Muscle of back (tissue), 13 donors: Measurements from ENCODE around the gene ALAS1. TPM values are rescaled to one million over a fixed set of nuclear protein-coding genes. Genes with fewer than 3 reads are reported as not detected.
A peak's percentile ranks its signal among the peaks of the same experiment; 100 is the strongest.
"Not testable (repeated sequence)": the region's sequence is repeated elsewhere in the genome, so short reads cannot be mapped to it uniquely, and the experiment has no call there.

ENCODE experiments used
- DNase-seq, 3 donors: peaks; one replicate each; pipeline versions ENCODE4 v3.0.0 to v3.0.0-alpha.2; 2013
- long read RNA-seq, 9 donors: transcript quantifications; one replicate each; lab custom pipeline, GENCODE V29; 2026
- polyA plus RNA-seq, 10 donors: library from polyadenylated mRNA; unstranded; fragments of 120-200 nt; gene quantifications; one replicate each; pipeline ENCODE4 v1.2.1, GENCODE V29; 2013; ENCODE audit not compliant: insufficient read length in 10 of 10

The ALAS1 gene
- 10 to 100 TPM; 28.5 to 32.5 (median 29.3) TPM for polyA plus RNA-seq
- long read RNA-seq, donor 1, partial matches to known transcripts = 10 of 17 reads
- long read RNA-seq, donor 1, other reads (novel, unspliced or antisense) = 0 of 17 reads
- long read RNA-seq, donor 2, partial matches to known transcripts = 0 of 9 reads
- long read RNA-seq, donor 2, other reads (novel, unspliced or antisense) = 0 of 9 reads
- long read RNA-seq, donor 3 = 0 reads
- long read RNA-seq, donor 4, partial matches to known transcripts = 0 of 4 reads
- long read RNA-seq, donor 4, other reads (novel, unspliced or antisense) = 0 of 4 reads
- long read RNA-seq, donor 5, partial matches to known transcripts = 5 of 6 reads
- long read RNA-seq, donor 5, other reads (novel, unspliced or antisense) = 0 of 6 reads
- long read RNA-seq, donor 6, transcript ALAS1-204 (11 exons, 2,125 nt) = major isoform, 10 of 16 reads
- long read RNA-seq, donor 6, partial matches to known transcripts = 6 of 16 reads
- long read RNA-seq, donor 6, other reads (novel, unspliced or antisense) = 0 of 16 reads
- long read RNA-seq, donor 7, partial matches to known transcripts = 0 of 2 reads
- long read RNA-seq, donor 7, other reads (novel, unspliced or antisense) = 0 of 2 reads
- long read RNA-seq, donor 8, partial matches to known transcripts = 0 of 4 reads
- long read RNA-seq, donor 8, other reads (novel, unspliced or antisense) = 0 of 4 reads
- long read RNA-seq, donor 9 = 0 reads

DNA sequence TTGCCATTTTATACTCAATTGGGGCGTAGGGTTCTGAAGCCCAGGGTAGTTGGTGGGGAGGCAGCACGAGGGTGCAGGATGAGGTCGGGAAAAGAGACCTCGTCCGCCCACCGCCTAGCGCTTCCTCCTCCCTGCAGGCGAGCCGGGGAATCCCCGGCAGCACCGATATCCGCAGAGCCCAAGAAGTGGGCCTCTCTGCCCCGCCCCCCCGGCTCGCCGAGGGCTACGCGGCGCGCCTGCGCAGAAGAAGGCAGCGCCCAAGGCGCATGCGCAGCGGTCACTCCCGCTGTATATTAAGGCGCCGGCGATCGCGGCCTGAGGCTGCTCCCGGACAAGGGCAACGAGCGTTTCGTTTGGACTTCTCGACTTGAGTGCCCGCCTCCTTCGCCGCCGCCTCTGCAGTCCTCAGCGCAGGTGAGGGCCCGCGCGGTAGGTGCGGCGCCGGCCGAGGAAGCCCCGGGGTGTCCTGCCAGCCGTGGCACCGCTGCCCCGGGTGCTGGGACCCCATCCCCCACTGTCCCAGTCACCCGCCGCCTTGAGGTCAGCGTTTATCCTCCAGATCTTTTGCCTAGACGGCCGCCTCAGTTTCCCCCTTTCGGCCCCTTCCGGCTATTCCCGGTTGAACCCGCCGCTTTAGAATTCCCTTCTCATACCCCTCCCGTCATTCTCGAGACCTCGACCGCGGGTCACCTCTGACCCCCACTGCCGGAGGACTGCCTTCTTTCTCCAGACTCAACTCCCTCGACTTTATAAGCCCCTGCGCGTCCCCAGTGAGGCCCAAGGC, at the start of gene ALAS1:
Gene ALAS1, plus strand, starts transcription at position 319 of the 784 bp plus-strand sequence. CDS start 1,082 bp downstream, outside the sequence.
- peak; percentile 90 to 98 (median 97) for DNase-seq

DNA sequence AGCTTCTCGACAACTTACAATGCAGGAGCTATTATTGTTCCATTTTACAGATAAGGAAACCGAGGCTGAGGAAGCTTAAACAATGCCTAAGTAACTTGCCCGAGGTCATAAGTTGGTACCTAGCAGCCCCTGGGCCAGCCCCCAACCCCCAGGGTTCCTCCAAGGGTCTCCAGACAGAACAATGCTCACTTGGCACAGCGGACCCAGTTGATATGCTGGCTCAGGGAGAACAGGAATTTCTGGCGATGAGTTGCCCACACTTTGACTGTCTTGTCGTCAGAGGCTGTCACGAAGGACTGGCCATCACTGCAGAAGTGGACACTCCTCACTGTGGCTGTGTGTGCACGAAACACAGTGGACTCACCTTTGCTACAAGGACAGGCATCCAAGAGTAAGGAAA, 48.9 kb upstream of the ALAS1 start:
- no peak for DNase-seq

DNA sequence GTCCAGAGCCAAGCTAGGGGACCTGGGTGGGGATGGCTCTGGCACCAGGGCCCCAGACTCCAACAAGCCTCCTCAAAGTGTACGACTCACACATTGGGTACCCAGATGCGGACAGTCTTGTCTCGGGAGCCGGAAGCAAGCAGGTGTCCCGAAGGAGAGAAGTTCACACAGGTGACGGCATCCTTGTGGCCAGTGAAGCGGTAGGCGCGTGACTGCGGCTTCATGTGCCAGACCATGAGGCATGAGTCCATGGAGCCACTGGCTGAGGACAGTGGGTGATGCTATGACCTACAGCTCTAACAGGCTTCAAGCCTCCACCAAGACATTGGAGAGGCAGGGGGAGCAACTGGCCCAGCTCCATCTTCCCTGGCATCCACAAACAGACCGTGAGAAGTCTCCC, 48.2 kb upstream of the ALAS1 start:
- DNase-seq = no peak

GRCh38 chr3:52150357-52150756, 47.6 kb upstream of the ALAS1 start:
- DNase-seq = no peak

DNA sequence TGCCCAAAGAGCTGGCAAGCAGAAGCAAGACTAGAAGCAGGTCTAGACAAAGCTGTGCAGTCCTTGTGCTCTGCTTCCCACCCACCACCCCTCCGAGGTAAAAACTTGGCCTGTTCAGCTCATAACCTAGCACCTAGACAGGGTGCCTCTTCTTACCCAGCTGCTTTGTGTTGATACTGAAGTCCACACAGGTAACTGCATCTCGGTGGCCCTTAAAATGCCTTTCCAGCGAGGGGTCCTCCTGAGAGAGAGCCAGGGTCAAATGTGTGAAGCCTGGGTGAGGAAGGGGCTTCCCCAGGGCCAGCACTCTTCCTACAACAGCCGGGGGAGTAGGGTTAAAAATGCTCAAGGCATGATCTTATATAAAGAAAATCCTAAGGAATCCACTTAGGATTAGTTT, 47.1 kb upstream of the ALAS1 start:
- DNase-seq = no peak

GRCh38 chr3:52151991-52152390, 46.0 kb upstream of the ALAS1 start:
- DNase-seq = not testable (repeated sequence)

- DNase-seq = peak in 1 of 3 donors; percentile 31
These were observed 44.4 kb upstream of the ALAS1 start for GRCh38 chr3:52153389-52154096.

DNA sequence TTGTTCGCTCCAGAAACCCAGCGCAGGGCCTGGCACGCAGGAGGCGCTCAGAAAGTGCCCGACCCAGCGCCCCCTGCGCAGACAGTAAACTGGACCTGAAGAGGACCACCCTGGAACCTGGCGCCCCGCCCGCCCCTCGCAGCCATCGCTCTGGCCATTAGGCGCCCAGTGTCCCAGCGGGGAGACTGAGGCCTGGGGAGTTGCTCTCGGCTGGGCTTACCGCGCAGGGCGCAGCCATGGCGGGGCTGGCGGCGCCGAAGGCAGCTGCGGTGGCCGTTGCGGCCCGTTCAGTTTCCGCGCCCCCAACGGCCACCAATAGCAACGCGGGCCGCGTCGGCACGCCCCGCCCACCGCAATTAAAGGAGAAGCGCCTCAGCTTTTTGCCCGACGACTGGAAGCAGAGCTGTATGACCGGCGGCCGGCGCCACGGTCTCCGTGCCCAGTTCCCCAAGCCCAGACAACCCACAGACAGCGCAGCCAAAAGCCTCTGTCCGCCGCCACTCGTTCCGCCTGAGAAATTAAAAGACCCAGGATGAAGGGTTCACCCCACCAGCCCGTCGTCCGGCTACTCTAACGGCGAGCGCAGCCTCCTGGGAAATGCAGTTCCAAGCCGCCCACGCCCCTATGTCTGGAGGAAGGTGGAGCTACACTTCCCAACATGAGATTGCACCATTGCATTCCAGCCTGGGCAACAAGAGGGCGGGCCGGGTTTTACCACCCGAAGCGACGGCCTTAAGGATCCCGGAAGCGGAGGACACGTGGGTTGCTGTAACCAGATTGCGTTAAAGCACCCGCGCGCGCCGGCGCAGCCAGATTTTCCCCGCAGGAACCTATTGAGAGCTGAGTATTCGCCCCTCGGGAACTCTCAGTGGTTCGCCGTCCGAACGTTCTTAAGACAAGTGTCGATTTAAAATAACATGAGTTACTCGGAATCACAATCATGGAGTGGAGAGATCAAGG, 43.5 kb upstream of the ALAS1 start, which contains the start of gene POC1A:
Gene POC1A, minus strand, starts transcription at position 289 of the 960 bp plus-strand sequence. Its CDS starts 51 bp downstream, at position 238.
- DNase-seq = peak; percentile 93 to 97 (median 96)

- no peak for DNase-seq
These were observed 42.0 kb upstream of the ALAS1 start for GRCh38 chr3:52155912-52156311.

DNA sequence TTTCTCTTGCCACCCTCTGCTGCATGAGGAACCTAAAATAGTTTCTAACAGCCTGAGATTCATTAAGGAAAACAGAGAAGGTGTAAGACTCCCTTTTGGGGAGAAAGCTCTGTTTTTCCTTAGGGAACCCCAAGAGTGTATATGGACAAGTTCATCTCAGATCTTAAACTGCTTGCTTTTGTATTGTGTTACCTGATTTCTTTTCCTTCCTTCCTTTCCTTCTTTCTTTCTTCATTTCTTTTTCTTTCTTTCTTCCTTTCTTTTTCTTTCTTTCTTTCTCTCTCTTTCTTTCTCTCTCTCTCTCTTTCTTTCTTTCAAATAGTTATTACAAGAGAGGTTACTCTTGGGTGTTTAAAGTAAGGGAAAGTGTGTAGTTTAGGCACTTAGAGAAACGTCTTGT, 38.5 kb upstream of the ALAS1 start:
- DNase-seq = no peak

GRCh38 chr3:52162250-52162872, 35.6 kb upstream of the ALAS1 start:
- no peak for DNase-seq

- DNase-seq = no peak
These were observed 30.7 kb upstream of the ALAS1 start for GRCh38 chr3:52167240-52167639.

DNA sequence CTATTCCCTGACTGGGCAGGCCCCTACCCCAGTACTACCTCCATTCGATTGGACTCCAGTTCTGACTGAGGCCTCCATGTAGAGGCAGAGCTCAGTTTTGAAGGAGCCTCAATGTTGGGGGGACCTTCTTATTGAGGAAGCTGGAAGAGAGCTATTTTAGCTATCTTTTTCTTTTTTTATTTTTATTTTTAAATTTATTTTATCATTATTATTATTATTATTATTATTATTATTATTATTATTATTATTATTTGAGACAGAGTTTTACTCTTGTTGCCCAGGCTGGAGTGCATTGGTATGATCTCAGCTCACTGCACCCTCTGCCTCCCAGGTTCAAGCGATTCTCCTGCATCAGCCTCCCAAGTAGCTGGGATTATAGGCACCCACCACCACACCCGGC, 27.7 kb upstream of the ALAS1 start:
- not testable (repeated sequence) for DNase-seq

GRCh38 chr3:52171514-52172261, 26.3 kb upstream of the ALAS1 start:
- DNase-seq = no peak

GRCh38 chr3:52172262-52172757, 25.6 kb upstream of the ALAS1 start:
- no peak for DNase-seq

GRCh38 chr3:52173101-52173500, 24.9 kb upstream of the ALAS1 start:
- no peak for DNase-seq

DNA sequence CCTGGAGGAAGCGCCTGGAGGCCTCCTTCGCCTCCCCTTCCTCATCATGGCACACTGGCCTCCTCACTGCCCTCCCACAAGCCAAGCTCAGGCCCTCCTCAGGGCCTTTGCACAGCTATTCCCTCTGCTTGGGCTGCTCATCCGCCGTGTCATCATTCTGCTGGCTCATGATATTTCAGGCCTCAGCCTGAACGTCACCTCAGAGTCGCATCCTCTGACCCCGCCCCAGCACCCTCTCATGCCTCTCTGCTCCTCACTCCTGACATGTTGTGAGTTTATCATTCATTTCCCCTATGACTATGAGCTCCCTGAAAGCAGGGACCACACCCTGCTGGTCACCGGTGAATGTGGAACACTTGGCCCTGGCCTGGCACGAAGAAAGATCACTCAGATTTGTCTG, 23.1 kb upstream of the ALAS1 start:
- no peak for DNase-seq

DNA sequence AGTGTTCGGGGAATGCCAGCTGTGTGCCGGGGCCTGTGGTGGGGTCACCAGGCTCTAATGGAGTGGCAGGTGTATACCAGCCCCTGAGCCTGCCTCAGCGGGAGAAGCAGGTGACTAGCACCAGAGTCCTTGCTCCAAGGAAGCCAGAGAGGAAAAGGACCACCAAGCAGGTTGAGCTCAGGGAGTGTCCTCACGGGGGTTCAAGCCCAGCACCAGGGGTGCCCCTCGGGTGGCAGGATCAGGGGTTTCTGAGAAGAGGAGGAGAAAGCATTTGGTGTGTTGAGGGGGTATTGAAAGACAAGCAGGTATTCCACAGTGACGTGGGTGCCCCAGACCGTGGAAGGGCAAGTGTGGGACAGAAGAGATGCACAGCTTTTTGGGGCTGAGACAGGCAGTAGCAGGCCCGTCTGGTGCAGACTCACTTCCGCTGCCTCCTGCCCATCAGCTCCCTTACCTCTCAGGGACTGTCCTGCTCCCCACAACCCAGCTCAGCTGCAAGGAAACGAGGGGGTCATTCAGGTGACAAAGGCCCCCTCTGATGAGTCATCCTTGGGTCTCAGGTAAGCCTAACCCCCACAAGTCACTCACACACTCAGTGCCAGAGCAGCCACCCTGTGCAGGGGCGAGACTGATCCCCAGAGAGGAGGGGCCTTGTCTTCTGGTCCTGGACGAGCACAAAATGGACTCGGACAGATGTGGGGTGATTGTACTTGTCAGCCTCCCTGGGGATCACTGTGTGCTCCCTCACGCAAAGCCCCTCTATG, 22.4 kb upstream of the ALAS1 start:
- no peak for DNase-seq
